Measurements from ENCODE around the gene CST3. TPM values are rescaled to one million over a fixed set of nuclear protein-coding genes. Genes with fewer than 3 reads are reported as not detected.

The CST3 gene
- total RNA-seq, 1 experiment from 2014 or later: 181 TPM

GRCh38 chr20:23673209-23673608 lies 35.5 kb upstream of the CST3 start:
- CTCF ChIA-PET: no interaction called here
- no TSS peak for BruUV-seq (replicated peaks)

More at GRCh38 chr20:23673209-23673608, 35.5 kb upstream of the CST3 start:
- Histone ChIP-seq H2AFZ (ENCODE audit: low read depth, low read length, poor library complexity, severe bottlenecking) (no peak overlapping the region), H3K9ac (ENCODE audit: low read length) (no peak overlapping the region), H3K27ac (ENCODE audit: low read depth, low read length) (no peak overlapping the region), H3K4me2 (ENCODE audit: low read length) (no peak overlapping the region), H3K4me3 (replicated peaks in 1 of 2; ENCODE audit: low read depth in 1 of 2, low read length in 2 of 2) (no peak overlapping the region), H3K9me2 (ENCODE audit: insufficient read depth) (no peaks in the 10 kb centered on the region), H4K20me1 (ENCODE audit: insufficient read depth) (no peaks in the 10 kb centered on the region), H3K9me3 (ENCODE audit: control insufficient read depth in 1 of 2, insufficient read depth in 1 of 2, low read depth in 1 of 2, low read length in 2 of 2) (no peaks in the 10 kb centered on the region), H3K27me3 (ENCODE audit: insufficient read depth, low read length) (peaks cover 23% of the 10 kb centered on the region), H3K36me3 (ENCODE audit: control insufficient read depth in 1 of 2, insufficient read depth in 2 of 2, low read length in 2 of 2) (no peaks in the 10 kb centered on the region), H3K4me1 (ENCODE audit: control insufficient read depth in 1 of 2, insufficient read depth in 2 of 2, low read length in 2 of 2) (no peaks in the 10 kb centered on the region), H3K79me2 (ENCODE audit: insufficient read depth, low read length) (no peaks in the 10 kb centered on the region)
- no peak for ATAC-seq
- DNase-seq (ENCODE audit: low read depth, low spot score): no peak
- ChIA-PET RAD21 (ENCODE audit: low non-redundant PET in 1 of 2, low total read pairs in 2 of 2, uncharacterized antibody in 2 of 2, unreplicated experiment in 2 of 2) (no interaction called here), POLR2A (no interaction called here)
- TF ChIP-seq EZH2phosphoT487 (IDR thresholded peaks at IDR 0.05; ENCODE audit: borderline replicate concordance) (no peak), SP1 (IDR thresholded peaks at IDR 0.05; ENCODE audit: low read depth) (no peak), YY1 (IDR thresholded peaks at IDR 0.05; ENCODE audit: extremely low read depth, insufficient replicate concordance, low read depth, low read length) (no peak), ZFX (IDR thresholded peaks at IDR 0.05) (no peak), EGR1 (IDR thresholded peaks at IDR 0.05; ENCODE audit: low read depth) (no peak), ZNF274 (IDR thresholded peaks at IDR 0.05; ENCODE audit: low read depth, low read length) (no peak), POLR2AphosphoS5 (IDR thresholded peaks at IDR 0.05; ENCODE audit: low read depth, low read length) (no peak), TCF7L2 (IDR thresholded peaks at IDR 0.05; ENCODE audit: borderline replicate concordance, extremely low read depth, insufficient read depth, insufficient read length) (no peak), FOSL1 (IDR thresholded peaks at IDR 0.05; ENCODE audit: low read depth) (no peak), CTCF (IDR thresholded peaks at IDR 0.05 in 2 of 3, conservative IDR thresholded peaks at IDR 0.05 in 1 of 3; ENCODE audit: borderline replicate concordance in 1 of 3, insufficient read depth in 1 of 3, low read depth in 2 of 3, low read length in 2 of 3) (no peak), POLR2A (IDR thresholded peaks at IDR 0.05; ENCODE audit: borderline replicate concordance, extremely low read depth, insufficient read depth, insufficient read length) (no peak), EZH2 (IDR thresholded peaks at IDR 0.05) (no peak), ELF1 (IDR thresholded peaks at IDR 0.05; ENCODE audit: borderline replicate concordance, low read depth) (no peak), SIN3A (IDR thresholded peaks at IDR 0.05; ENCODE audit: low read depth) (no peak), SRF (IDR thresholded peaks at IDR 0.05; ENCODE audit: low read depth) (no peak), RAD21 (IDR thresholded peaks at IDR 0.05; ENCODE audit: low read depth) (no peak), CBX3 (IDR thresholded peaks at IDR 0.05; ENCODE audit: low read depth) (no peak)
- TF ChIP-seq, protein P1, sequence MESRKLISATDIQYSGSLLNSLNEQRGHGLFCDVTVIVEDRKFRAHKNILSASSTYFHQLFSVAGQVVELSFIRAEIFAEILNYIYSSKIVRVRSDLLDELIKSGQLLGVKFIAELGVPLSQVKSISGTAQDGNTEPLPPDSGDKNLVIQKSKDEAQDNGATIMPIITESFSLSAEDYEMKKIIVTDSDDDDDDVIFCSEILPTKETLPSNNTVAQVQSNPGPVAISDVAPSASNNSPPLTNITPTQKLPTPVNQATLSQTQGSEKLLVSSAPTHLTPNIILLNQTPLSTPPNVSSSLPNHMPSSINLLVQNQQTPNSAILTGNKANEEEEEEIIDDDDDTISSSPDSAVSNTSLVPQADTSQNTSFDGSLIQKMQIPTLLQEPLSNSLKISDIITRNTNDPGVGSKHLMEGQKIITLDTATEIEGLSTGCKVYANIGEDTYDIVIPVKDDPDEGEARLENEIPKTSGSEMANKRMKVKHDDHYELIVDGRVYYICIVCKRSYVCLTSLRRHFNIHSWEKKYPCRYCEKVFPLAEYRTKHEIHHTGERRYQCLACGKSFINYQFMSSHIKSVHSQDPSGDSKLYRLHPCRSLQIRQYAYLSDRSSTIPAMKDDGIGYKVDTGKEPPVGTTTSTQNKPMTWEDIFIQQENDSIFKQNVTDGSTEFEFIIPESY (IDR thresholded peaks at IDR 0.05; ENCODE audit: extremely low read depth, insufficient replicate concordance, low read length): no peak
- TF ChIP-seq, protein P2, sequence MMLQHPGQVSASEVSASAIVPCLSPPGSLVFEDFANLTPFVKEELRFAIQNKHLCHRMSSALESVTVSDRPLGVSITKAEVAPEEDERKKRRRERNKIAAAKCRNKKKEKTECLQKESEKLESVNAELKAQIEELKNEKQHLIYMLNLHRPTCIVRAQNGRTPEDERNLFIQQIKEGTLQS (IDR thresholded peaks at IDR 0.05): no peak
- TF ChIP-seq, protein P3, sequence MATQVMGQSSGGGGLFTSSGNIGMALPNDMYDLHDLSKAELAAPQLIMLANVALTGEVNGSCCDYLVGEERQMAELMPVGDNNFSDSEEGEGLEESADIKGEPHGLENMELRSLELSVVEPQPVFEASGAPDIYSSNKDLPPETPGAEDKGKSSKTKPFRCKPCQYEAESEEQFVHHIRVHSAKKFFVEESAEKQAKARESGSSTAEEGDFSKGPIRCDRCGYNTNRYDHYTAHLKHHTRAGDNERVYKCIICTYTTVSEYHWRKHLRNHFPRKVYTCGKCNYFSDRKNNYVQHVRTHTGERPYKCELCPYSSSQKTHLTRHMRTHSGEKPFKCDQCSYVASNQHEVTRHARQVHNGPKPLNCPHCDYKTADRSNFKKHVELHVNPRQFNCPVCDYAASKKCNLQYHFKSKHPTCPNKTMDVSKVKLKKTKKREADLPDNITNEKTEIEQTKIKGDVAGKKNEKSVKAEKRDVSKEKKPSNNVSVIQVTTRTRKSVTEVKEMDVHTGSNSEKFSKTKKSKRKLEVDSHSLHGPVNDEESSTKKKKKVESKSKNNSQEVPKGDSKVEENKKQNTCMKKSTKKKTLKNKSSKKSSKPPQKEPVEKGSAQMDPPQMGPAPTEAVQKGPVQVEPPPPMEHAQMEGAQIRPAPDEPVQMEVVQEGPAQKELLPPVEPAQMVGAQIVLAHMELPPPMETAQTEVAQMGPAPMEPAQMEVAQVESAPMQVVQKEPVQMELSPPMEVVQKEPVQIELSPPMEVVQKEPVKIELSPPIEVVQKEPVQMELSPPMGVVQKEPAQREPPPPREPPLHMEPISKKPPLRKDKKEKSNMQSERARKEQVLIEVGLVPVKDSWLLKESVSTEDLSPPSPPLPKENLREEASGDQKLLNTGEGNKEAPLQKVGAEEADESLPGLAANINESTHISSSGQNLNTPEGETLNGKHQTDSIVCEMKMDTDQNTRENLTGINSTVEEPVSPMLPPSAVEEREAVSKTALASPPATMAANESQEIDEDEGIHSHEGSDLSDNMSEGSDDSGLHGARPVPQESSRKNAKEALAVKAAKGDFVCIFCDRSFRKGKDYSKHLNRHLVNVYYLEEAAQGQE (IDR thresholded peaks at IDR 0.05; ENCODE audit: low read depth): no peak
- intact Hi-C loops (cut with micrococcal nuclease): no loop called here

Data from HCT116 (cell line).